ENCODE results near the gene BACE2.

GRCh38 chr21:41290106-41290799 is 122.3 kb downstream of the BACE2 start:
- TF ChIP-seq EZH2 (IDR thresholded peaks at IDR 0.05; ENCODE audit: borderline replicate concordance, low read depth, low read length, severe bottlenecking), result no peak
- TF ChIP-seq CTCF (IDR thresholded peaks at IDR 0.05; ENCODE audit: borderline replicate concordance, extremely low read depth, low read length, poor library complexity, severe bottlenecking), result no peak
